HG02970 (cell line): ENCODE results near the gene CENPF.

ENCODE experiments used
- ATAC-seq: cut with Tn5 transposase; IDR thresholded peaks from one replicate; pipeline ENCODE4 v1.9.1; 2021; ENCODE audit warnings: mild to moderate bottlenecking, moderate library complexity, moderate number of reproducible peaks; ENCODE audit not compliant: unreplicated experiment, low FRiP score

Gene CENPF

DNA sequence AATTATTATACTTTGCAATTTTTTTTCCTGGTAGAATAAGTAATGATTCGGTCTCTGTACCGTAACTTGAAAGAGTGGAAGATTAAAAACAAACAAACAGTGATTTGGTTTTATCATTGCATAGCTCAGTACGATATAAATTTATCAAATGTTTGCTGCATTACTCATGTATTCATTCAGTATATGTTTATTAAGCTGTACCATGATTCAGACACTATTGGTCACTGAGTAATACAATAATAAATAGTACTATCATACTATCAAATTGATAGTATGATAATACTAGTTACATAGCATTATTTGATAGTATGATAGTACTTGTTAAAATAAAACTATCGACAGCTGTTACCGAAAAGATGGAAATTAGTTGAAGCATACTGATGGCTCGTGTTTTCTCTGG is 12.1 kb downstream of the CENPF start:
- ATAC-seq: no peak

DNA sequence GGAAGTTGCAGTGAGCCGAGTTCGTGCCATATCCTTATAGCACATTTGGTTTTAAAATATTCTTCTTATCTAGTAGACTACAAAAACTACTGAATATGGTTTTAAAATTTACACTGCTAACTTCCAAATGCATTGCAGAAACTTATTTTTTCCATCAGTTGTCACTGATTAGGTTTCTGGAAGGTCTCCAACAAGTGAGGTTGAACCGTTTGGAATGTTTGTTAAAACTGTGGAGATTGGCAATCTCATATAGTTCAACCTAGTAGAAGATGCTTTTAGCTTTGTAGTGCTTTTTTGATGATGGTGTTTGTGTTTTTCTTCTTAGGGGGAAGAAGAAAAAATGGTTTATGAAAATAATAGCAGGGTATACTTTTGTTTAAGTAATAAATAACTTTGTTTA is 12.9 kb downstream of the CENPF start:
- ATAC-seq: no peak

DNA sequence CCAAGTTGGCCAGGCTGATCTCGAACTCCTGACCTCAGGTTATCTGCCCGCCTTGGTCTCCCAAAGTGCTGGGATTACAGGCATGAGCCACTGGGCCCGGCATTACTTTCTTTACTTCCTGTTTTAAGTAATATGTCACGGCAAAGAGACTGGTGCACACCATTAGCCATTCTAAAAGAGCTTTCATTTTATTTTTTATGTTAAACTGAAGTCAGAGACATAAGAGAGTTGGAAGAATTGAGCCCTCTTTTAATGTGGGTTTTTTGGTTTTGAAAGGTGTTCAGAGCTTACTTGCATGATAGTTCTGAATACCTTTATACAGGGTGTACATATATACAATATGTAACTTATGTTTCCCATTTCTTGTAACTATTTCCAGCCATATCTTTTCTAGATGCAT is 14.3 kb downstream of the CENPF start:
- ATAC-seq: no peak

DNA sequence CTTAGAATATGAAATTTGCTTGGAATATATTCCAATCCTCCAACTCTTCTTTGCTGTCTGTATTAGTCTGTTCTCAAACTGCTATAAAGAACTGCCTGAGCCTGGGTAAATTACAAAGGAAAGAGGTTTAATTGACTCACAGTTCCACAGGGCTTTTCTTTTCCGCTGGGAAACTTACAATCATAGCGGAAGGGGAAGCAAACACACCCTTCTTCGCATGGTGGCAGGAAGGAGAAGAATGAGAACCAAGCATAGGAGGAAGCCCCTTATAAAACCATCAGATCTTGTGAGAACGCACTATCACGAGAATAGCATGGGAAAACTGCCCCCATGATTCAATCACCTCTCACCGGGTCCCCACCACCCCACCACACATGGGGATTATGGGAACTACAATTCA is 14.8 kb downstream of the CENPF start:
- no peak for ATAC-seq

DNA sequence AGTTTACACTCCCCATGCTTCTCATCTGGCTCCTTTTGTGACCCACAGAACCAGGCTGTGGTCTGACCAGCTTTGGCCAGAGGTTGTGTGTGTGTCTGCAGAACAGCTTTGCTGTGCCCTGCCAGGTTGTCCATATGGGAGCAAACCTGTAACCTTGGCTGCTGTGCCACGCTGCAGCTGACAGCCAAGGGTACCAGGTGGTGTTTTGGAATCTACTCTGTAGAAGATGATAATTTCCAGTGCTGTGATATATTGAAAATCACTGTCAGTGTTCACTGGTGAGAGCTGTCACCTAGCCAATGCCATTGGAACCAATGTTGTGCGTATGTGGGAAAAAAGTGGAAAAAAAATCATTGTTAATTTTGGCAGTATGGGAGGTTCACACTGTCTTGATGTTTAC is 18.2 kb downstream of the CENPF start:
- no peak for ATAC-seq

DNA sequence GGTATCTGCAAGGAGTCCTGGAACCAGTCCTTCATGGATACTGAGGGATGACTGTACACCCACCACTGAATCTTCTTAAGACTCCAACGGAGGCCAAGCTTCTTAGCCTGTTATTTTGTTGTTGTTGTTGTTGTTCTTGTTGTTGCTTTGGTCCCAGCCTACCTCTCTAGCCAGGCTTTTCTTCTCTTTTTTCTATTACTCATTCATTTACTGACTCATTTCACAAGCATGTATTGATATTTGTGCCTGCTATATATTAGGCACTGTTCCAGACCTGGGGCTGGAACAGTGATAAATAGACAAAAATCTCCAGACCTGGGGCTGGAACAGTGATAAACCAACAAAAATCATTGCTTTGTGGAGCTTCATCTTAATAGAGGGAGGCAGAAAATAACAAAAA is 20.4 kb downstream of the CENPF start:
- ATAC-seq: no peak

- ATAC-seq: no peak
Measured at GRCh38 chr1:214632091-214632490, 29.1 kb downstream of the CENPF start.

GRCh38 chr1:214633686-214634085 is 30.7 kb downstream of the CENPF start:
- ATAC-seq: no peak

DNA sequence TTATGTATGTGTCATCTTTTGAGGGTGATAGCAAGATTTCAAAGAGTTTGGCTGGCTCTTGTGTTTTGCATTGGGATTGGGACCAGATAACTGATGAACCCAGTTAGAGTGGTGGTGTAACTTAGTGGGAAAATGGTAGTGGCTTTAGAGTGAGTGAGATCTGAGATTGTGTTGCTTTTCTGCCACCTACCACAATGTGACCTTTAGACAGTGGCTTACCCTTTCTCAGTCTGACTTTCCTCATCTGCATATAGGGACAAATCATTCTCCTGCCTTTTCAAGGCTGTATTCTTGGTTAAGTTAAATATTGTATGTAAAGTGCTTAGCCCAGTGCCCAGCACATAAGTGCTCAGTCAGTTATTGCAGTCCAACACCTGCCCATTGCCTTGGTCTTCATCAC is 31.3 kb downstream of the CENPF start:
- ATAC-seq: no peak

- no peak for ATAC-seq
Measured at GRCh38 chr1:214635086-214635485, 32.1 kb downstream of the CENPF start.

GRCh38 chr1:214635506-214635905 is 32.5 kb downstream of the CENPF start:
- no peak for ATAC-seq

DNA sequence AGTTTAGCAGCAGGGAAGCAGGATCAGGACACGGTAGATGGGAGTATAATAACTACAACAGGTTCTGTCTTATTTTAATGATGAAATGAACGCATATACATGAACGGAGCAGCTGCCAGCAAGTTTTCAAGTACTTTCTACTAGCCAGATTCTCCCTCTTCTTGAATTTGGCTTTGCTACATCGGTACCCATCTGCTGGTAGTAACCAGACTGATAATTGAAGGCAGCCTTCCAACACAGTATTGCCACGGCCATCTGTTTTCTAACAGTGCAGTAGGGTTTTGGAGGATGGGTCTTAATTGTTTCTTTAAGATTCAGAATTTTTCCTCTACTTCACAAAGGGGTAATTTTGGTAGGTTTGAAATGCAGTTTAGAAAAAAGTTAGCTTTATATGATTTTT is 33.4 kb downstream of the CENPF start:
- ATAC-seq: no peak

DNA sequence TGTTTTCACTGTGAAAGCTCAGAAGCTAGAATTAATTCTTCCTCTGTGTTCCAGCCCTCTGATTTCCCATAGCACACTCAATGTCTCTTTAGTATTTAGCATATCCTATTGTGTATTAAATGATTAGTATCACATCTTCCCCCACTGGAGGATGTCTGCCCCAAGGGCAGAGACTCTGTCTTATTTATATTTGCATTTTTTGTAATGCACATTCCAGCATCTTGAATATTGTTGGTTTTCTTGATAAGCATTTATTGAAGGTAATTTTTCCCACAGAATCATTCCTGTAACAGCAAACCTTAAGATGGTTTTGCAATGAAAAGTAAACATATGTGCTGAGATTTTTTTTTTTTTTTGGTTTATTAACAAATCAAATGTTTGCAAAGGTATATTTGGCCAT is 34.1 kb downstream of the CENPF start:
- ATAC-seq: no peak

DNA sequence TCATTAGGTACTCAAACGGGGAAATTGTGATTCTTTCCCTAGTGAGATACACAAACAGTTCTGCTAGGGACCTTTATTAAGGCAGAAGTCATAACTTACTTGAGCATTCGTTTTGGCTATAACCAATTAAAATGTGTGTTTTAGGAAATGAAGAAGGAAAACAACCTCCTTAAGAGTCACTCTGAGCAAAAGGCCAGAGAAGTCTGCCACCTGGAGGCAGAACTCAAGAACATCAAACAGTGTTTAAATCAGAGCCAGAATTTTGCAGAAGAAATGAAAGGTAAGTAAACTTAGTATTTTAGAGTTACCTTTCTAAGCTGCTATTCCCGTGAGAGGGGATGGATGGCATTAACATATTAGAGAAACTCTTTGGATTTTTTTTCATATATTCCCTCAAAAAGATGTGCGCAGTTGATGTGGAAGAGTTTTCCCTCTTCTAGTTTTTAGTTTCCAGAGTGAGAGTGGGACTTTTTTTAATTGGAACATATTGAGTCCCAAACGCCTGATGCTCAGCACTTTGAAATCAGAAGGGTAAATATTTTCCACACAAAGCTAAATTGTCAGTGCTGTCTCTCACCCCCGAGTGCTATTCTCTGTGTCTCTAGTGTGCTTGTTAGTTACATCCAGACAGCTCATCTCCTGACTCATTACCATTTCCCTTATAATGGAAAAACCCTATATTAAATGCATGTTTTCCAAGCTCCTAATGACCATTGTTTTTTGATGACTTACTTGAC is 34.9 kb downstream of the CENPF start:
- no peak for ATAC-seq

GRCh38 chr1:214638459-214638807 is 35.4 kb downstream of the CENPF start:
- ATAC-seq: no peak

- ATAC-seq: no peak
Measured at GRCh38 chr1:214638997-214639396, 36.0 kb downstream of the CENPF start.

DNA sequence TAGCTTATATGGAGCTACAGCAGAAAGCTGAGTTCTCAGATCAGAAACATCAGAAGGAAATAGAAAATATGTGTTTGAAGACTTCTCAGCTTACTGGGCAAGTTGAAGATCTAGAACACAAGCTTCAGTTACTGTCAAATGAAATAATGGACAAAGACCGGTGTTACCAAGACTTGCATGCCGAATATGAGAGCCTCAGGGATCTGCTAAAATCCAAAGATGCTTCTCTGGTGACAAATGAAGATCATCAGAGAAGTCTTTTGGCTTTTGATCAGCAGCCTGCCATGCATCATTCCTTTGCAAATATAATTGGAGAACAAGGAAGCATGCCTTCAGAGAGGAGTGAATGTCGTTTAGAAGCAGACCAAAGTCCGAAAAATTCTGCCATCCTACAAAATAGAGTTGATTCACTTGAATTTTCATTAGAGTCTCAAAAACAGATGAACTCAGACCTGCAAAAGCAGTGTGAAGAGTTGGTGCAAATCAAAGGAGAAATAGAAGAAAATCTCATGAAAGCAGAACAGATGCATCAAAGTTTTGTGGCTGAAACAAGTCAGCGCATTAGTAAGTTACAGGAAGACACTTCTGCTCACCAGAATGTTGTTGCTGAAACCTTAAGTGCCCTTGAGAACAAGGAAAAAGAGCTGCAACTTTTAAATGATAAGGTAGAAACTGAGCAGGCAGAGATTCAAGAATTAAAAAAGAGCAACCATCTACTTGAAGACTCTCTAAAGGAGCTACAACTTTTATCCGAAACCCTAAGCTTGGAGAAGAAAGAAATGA is 37.6 kb downstream of the CENPF start:
- ATAC-seq: no peak

DNA sequence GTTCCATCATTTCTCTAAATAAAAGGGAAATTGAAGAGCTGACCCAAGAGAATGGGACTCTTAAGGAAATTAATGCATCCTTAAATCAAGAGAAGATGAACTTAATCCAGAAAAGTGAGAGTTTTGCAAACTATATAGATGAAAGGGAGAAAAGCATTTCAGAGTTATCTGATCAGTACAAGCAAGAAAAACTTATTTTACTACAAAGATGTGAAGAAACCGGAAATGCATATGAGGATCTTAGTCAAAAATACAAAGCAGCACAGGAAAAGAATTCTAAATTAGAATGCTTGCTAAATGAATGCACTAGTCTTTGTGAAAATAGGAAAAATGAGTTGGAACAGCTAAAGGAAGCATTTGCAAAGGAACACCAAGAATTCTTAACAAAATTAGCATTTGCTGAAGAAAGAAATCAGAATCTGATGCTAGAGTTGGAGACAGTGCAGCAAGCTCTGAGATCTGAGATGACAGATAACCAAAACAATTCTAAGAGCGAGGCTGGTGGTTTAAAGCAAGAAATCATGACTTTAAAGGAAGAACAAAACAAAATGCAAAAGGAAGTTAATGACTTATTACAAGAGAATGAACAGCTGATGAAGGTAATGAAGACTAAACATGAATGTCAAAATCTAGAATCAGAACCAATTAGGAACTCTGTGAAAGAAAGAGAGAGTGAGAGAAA is 38.4 kb downstream of the CENPF start:
- ATAC-seq: no peak

- ATAC-seq: no peak
Measured at GRCh38 chr1:214643030-214643429, 40.0 kb downstream of the CENPF start.

GRCh38 chr1:214645712-214646111 is 42.7 kb downstream of the CENPF start:
- no peak for ATAC-seq

DNA sequence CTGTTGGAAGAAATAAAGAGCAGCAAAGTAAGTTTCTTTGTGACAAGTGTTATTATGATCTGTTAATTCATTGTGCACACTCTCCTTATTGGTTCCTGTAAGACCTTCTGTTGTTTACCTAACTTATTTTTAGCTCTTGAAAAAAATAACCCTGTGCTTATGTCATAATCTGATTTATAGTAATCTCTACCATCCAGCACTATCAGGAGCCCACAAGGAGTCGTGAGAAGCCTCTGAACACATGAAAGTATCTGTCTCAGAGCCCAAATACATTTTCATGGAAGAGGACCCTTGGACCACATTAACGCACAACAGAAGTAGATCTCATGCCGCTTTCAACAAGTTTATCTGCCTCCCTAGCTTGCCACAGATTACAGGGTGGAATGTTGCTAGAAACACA is 45.8 kb downstream of the CENPF start:
- no peak for ATAC-seq

- ATAC-seq: no peak
Measured at GRCh38 chr1:214649607-214650006, 46.6 kb downstream of the CENPF start.
